KBM-7 (cell line): ENCODE data around the gene MALAT1.

Experiments used
- DNase-seq: peaks from one replicate; pipeline ENCODE4 v3.0.0-alpha.2; 2015
- in situ Hi-C: fragments of 300-500 bp; cut with MboI; formaldehyde crosslinking; loops from 2 replicates; pipeline ENCODE4 v1.14.3; 2020; ENCODE audit warnings: low sequenced_read_pairs, low pct_unique_long_range_greater_than_20kb, mixed read lengths

MALAT1 gene

DNA sequence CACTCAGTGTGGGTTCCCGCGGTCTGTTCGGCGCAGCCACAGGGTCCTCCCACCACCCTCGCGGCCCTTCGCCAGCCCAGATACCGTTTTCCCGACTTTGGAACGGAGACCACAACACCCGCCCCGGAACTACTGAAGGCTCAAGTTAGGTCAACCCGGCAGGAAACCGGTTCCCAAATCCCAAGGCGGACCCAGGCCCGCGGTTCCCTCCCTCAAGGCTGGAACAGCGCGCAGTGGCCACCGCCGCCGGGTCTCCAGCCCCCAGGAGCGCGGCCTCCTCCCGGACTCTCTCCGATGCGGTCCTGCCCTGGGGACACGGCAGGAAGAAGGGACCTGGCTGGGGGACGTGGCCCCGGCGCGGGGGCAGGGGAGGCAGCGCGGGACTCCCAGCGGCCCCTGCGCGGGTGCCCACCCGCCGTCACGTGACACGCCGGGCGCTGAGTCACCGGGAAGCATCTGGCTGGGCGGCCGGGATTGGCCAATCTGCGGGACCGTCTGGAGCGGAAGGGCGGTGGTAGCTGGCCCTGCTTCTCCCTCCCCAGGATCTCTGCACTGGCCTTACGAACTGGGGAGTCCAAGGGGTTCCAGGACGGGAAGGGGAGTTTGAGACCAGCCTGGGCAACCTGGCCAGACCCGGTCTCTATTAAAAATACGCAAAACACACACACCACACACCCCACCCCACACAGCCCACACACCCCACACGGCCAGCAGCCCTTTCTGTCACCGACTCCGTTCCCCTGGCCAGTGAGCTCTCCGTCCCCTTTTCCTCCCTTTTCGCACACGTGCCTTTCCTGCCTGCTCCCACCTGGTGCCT lies 21.5 kb upstream of the MALAT1 start:
- peak; percentile 95 for DNase-seq
- in situ Hi-C loops: no loop called here

DNA sequence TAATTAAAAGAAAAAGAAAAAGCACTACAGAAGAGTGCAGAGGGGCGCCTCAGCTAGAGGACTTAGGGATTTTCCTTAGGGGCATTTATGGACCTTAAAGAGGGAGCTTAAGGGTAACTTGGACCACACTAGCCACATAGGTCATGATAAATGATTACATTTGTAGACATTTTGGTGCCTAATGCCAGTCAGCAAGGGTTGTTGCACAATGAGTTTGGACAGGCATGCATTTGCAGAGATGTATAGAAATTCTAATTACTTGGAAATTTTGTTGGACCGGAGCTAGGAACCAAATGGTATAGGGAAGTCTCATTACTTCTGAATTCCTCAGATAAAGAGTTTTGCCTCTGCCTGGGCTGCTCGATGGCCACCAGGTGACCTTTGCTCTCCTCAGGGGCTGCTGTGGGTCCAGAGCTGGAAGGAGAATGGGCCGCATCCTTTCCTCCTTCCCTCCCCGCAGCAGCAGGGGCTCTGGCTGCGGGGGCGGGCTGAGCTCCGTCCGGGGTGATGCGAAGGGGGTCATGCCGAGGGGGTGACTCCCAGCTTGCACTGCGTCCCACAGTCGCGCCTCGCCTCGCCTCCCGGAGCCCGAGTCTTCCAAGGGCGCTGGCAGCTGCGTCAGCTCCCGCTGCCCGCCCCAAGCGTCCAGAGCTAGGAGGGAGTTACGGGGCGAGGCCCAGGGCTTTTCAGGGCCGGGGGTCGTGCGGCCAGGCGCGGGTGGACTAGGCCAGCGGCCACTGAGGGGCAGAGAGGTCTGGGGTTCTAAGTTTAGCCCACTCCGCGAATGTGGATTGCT lies 20.3 kb upstream of the MALAT1 start:
- in situ Hi-C loops: no loop called here
- DNase-seq: no peak

DNA sequence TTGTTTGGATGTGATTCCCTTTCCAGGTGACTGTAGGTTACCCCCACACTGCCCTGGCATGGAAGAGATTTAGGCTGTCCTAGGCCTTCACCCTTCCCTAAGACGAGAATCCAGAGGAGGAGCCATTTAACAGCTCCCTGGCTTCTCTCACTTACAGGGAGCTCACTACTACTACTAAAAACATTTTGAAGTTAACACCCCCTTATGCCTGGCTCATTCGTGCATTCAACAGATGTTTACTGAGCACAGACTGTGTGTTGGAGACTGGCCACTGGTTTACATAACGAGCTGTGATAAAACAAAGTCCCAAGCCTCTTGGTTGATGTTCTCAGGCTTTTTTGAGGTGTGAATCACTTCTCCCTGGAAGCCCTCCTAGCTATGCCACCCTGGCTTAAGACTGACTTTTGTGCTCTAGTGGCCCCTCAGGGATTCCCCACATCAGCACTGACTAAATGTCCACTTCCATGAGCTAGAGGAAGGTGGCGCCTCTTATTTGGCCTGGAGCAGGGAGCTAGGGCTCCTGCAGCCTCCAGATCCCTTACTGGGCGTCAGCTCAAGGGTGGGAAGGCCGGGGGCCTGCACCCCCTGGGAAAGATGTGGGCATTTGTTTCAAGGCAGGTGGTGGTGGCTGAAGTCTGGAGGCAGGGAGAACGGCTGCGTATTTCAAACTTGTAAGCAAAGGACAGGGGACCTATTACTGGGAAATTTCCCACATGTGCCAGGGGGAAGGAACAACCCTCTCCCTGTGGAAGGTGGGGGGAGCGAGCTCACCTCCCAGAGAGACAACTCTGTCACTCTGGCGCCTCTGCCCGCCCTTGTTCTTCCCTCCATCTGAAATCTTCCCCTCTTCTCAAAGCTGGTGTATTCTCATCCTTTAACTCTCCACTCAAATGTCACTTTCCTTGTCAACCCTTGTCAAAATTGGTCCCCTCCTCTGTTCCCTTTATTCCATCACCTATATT lies 19.4 kb upstream of the MALAT1 start:
- no peak for DNase-seq

DNA sequence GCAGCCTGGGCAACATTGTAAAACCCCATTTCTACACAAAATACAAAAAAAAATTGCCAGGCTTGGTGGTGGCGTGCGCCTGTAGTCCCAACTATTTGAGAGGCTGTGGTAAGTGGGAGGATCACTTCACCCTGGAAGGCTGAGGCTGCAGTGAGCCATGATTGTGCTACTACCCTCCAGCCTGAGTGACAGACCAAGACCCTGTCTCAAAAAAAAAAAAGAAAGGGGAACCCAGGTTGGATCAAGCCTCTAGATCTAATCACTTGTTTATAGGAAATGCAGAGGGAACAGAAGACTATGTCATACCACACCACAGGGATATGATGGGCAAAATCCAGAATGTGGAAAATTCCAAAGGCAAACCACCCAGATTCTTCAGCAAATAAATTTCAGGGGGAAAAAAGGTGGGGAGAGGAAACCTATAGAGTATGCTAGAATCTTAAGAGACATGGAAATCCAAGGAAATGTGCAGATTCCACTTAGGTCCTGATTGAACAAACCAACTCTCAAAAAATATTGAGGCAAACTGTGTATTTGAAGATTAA lies 16.5 kb upstream of the MALAT1 start:
- DNase-seq: peak; percentile 41
- in situ Hi-C loops: no loop called here

More for the DNA sequence above, 19.4 kb upstream of the MALAT1 start:
- in situ Hi-C loops: no loop called here

DNA sequence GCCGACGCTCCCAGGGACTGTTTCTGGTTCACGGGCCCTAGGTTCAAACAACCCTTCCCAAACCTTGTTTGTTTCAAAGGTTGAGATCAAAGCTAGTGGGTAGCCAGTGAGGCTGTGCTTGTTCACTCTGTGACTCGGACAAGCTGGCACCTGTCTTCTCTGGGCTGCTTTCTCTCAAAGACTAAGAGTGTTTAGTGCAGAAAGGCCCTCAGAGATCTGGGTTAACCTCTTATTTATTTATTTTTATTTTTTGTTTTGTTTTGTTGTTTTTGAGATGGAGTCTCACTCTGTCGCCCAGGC lies 13.0 kb upstream of the MALAT1 start:
- in situ Hi-C loops: no loop called here
- no peak for DNase-seq

DNA sequence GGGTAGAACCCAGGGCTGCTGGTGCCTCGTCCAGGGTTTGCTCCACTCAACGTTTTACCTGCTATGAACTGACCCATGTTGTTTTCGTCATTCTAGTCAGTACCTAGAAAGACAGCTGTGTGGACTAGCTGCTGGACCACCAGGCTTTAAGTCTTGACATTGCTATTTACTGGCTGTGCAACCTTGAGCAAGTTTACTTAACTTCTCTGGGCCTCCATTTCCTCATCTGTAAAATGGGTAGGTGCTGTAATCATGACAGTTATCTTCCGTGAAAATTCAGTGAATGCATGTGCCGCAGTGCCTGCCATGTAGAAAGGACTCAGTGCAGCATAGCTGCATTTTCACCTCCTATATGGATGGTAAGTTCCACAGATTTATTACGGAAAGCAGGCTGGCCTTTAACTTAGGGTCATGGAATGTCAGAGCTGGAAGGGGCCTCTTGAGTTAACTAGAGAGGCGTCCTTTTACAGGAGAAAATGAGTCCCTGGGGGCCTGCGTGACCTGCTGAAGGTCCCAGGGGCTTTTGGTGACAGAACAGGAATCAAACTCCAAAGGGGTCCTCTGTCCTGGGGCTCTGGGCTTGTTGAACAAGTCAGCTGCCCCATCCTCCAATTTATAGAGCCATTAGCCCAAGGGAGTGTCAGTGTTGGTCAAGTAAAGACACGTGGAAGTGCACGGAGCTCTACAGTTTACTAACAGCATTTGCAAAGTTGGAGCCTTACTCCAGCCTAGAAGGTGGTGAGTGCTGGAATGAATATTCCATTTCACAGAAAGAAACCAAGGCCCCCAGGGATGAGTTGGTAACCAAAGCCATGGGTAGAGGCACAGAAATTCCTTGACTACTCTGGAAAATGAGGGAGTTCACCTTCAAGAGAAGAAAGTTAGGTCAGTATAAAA lies 12.0 kb upstream of the MALAT1 start:
- in situ Hi-C loops: no loop called here

DNA sequence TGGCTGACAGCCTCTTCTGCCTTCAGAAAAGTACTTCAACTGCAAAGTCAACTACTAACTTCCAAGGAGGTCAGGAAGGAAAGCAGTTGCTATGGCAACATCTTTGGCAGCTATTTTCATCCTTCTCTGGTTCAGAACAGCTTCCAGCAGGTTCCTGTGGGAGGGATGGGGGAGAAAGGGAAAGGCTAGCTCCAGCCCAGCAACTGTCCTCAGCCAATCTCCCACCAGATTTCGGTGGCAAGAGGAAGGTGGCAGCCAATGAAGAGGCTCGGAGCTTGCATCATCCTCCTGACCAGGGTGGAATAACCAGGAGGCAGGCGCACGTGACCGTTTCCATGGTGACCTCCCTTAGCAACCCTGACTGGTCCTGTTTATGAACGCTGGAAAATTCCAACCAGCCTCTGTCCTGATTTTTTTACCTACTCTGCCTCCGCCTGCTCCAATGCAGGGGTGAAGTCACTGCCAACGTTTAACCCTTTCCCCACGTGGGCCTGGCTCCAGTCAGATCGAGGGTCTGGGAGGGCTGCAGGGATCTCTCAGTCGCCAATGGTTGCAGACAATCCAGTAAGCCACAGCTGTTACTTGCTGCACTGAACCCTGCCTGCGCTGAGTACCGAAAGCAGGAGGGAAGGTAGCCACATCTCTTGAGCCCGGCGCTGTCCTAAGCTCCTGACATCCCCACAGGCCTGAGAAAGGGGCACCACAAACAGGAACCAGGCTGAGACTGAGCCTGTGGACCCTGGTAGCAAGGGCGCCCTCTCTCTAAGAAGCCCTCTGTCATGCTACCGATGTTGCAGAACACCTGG lies 11.2 kb upstream of the MALAT1 start:
- in situ Hi-C loops: no loop called here
- peak; percentile 92 for DNase-seq

More for the DNA sequence above, 12.0 kb upstream of the MALAT1 start:
- DNase-seq: no peak

DNA sequence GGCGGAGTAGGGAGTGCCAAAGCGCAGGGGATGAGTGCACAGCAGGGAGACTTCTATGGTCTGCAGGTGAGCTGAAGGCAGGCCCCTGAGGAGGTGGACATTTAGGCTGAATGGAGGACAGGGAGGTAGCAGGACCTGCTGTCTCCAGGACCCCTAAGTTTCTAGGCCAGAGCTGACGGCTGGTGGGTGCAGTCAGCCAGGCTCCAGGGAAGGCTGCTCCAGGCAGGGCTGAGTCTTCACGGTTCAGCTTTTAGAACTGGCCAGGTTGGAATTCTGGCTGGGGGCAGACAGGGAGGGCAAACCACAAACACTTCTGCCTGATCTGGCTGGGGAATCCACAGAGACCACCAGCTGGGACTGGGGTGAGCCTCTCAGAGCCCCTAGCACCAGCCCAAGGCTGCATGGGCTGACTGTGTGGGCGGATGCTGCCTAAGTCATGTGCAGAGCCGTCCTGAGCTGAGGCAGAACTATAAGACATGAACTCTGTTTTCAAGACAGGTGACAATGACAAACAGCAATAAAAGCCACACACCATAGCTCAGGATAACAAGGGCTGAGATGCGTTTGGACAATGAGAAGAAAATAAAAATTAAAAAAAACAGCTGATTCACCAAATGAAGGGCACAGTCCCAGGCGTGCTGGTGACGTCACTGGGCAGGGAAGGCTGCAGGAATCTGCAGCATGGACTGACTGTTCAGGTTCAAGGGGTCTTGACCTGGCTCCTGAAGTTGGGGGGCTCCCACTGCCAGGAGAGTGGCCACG lies 10.4 kb upstream of the MALAT1 start:
- in situ Hi-C loops: no loop called here

DNA sequence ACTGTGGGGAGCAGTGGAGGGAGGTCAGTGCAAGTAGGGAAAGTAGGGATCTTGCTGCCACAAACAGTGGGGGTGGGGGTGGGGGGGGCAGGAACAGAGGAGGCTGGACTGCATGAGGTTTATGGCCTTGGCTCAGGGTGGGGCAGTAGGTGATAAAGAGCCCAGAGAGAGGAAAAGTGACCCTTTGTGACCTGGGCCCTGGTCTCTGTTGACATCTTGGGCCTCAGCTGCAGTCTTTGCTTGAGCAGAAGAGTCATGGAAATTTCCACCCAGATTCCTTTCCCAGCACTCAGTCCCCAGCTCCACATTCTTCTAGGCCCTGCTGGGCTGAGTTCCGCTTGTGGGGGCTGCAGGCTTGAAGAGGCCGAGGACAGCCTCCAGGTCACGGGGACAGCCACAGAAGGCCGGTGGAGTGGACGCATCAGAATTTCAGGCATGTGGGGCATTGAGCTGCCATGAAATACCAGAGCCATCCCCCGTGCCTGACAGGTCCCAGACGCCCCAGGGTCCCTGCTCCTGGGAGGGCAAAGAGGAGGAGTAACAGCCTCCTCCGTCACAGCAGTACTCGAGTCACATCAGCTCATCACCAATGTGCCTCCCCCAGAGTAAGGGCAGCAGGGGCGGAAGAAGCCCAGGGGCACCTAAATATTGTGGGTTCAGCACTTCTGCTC lies 9.7 kb upstream of the MALAT1 start:
- in situ Hi-C loops: no loop called here
- no peak for DNase-seq

More for the DNA sequence above, 10.4 kb upstream of the MALAT1 start:
- DNase-seq: no peak

DNA sequence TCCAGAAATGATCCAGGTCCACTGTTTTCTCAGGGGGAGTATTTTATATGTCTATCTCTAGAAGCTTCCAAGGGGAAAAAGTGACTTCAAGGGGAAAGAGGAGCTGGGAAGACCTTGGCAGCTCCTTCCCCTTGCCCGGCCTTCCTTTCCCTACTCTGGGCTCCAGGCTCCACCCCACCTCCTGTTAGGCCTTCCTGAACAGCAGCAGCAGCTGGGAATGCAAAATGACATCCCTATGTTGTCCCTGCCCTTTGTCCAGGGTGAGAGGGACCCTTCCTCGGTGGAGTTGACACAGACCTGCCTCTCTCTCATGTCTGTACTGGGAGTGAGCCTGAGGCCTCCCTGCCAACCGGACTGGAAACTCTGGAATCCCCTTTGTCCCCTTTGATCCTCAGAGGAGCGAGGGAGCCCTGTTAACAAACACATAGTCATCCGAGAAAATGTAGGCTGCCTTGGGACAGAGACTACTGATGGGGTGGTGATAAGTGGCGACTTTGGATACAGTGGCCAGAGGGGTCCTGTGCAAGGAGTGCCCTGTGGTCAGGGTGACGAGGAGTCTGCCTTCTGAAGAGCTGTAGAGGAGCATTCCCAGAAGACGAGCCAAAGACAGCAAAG lies 9.0 kb upstream of the MALAT1 start:
- no peak for DNase-seq
- in situ Hi-C loops: no loop called here

DNA sequence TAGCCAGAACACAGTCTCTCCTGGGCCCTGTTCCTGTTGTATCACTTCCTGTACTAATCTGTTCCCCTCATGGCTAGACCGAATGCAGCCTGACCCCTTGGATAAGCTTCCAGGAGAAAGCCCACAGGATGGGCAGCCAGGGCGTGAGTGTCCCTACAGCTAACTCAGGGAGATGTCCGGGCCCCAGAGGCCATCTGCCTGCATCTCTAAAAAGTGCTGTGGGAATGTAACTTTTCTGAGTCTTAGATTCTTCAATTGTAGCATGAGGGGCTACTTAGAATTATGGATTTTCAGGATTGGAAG lies 7.7 kb upstream of the MALAT1 start:
- in situ Hi-C loops: no loop called here

DNA sequence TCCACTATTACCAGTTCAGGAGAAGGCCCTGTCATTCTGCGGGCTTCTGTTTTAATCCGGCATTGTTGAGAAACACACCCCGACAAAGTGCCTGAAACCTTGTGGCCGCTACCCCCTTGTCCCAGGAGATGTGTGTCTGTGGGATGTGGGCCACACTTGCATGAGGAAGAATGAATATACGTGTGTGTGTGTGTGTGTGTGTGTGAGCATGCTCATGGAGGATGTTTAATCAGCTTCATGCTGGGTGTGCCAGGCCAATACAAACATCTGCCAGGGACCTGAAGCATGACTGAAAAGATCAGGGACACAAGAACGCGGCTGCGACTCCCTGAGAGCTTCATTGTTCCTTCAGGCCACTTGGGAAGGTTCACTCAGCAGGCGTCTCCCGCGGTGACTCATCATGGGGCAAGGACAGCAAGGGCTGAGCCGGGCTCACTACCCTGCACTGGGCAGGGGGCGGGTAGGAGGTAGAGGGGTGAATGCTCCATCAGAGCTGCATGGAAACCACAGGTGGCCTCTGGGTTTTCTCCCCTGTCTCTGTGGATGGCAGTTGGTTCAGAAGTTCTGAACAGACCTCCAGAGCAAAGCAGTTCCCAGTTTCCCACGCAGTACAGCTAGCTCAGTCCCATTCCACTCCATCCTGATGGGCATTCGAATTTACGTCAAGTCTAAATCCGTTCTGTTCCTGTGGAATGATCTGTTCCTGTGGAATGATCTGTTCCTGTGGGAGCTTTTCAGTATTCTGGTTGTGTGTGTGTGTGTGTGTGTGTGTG lies 7.0 kb upstream of the MALAT1 start:
- DNase-seq: peak; percentile 68
- in situ Hi-C loops: no loop called here

More for the DNA sequence above, 7.7 kb upstream of the MALAT1 start:
- DNase-seq: no peak

DNA sequence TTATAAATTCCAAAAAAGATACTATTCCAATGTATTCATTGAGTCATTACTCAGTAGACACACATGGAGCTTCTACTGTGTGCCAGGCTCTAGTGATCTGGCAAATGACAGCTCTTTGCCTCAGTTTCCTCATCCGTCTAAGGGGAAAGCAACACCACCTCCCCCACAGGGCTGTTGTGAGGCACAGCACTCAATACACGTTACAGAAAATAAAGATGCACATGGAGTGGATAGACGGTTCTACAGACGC lies 6.5 kb upstream of the MALAT1 start:
- in situ Hi-C loops: no loop called here
- DNase-seq: no peak

DNA sequence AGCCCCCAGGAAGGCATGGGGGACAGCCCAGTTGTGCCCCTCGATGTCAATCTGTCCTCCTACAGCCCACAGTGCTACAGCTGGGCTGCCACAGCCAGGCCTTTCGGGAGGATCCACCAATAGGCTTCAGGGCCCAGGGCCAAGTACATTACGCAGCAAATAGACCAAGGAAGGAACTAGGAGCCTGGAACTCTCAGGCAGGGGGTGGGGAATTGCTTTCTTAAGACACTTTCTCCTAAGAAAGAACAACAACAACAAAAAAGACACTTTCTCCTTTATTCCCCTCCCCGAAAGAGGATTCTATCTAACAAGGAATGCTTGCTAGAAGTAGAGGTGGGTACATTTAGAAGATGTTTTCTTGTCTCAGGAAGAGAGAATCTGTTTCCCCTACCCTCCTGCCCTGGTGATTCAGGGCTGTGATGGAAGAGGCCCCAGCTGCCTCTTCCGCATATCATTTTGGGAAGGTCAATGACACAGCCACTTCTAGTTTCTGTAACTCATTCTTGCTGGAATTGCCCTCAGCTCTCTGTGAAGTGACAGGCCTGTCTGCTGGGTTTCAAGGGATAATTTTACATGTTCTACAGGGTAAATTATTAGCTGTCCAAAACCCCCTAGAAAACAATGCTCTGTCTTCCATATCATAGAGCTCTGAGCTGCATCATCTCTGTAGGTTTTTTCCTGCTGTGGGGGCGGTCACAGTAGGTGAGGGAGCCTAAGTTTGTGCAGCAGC lies 6.0 kb upstream of the MALAT1 start:
- in situ Hi-C loops: no loop called here
- DNase-seq: peak; percentile 79
